HG02623 (cell line): ENCODE measurements around the gene DHFR.

Experiments used
- ATAC-seq: cut with Tn5 transposase; IDR thresholded peaks from one replicate; pipeline ENCODE4 v1.9.1; 2021; ENCODE audit warnings: moderate library complexity; ENCODE audit not compliant: unreplicated experiment

The DHFR gene

GRCh38 chr5:80656425-80656824 is 1.6 kb upstream of the DHFR start:
- no peak for ATAC-seq

GRCh38 chr5:80655231-80655774 is 520 bp upstream of the DHFR start:
- ATAC-seq: no peak

- ATAC-seq: no peak
Measured at GRCh38 chr5:80654054-80654390, 761 bp downstream of the DHFR start.

GRCh38 chr5:80653502-80653901 is 1.3 kb downstream of the DHFR start:
- ATAC-seq: no peak

GRCh38 chr5:80646926-80647325 is 7.9 kb downstream of the DHFR start:
- ATAC-seq: no peak

- ATAC-seq: no peak
Measured at GRCh38 chr5:80644900-80645299, 9.9 kb downstream of the DHFR start.

GRCh38 chr5:80641353-80641752 is 13.4 kb downstream of the DHFR start:
- ATAC-seq: no peak

- ATAC-seq: no peak
Measured at GRCh38 chr5:80634193-80634592, 20.6 kb downstream of the DHFR start.

- ATAC-seq: no peak
Measured at GRCh38 chr5:80632700-80633099, 22.1 kb downstream of the DHFR start.

- no peak for ATAC-seq
Measured at GRCh38 chr5:80631278-80632259, 23.2 kb downstream of the DHFR start.

- no peak for ATAC-seq
Measured at GRCh38 chr5:80629281-80629680, 25.5 kb downstream of the DHFR start.

GRCh38 chr5:80625230-80625629 is 29.6 kb downstream of the DHFR start:
- ATAC-seq: no peak

- no peak for ATAC-seq
Measured at GRCh38 chr5:80623999-80624398, 30.8 kb downstream of the DHFR start.

GRCh38 chr5:80622756-80623155 is 32.0 kb downstream of the DHFR start:
- no peak for ATAC-seq

GRCh38 chr5:80620211-80620610 is 34.6 kb downstream of the DHFR start:
- no peak for ATAC-seq

GRCh38 chr5:80619086-80619485 is 35.7 kb downstream of the DHFR start:
- ATAC-seq: no peak

- ATAC-seq: no peak
Measured at GRCh38 chr5:80618438-80618837, 36.3 kb downstream of the DHFR start.

GRCh38 chr5:80615266-80615914 is 39.4 kb downstream of the DHFR start:
- ATAC-seq: no peak

GRCh38 chr5:80609692-80610091 is 45.1 kb downstream of the DHFR start:
- no peak for ATAC-seq

GRCh38 chr5:80608731-80609130 is 46.1 kb downstream of the DHFR start:
- no peak for ATAC-seq

- peak; percentile 50 for ATAC-seq
Measured at GRCh38 chr5:80607832-80608231, 47.0 kb downstream of the DHFR start.

- ATAC-seq: no peak
Measured at GRCh38 chr5:80607343-80607742, 47.4 kb downstream of the DHFR start.
